HepG2 (cell line): ENCODE measurements around the gene PARP14. TPM values are rescaled to one million over a fixed set of nuclear protein-coding genes. Genes with fewer than 3 reads are reported as not detected.
"Not testable (repeated sequence)": the region's sequence is repeated elsewhere in the genome, so short reads cannot be mapped to it uniquely, and the experiment has no call there.

ENCODE experiments used
- BORCS8-MEF2B ChIP-seq: sonication (generic); formaldehyde crosslinking; IDR thresholded peaks from 2 replicates; pipeline ENCODE4 v1.8.0; 2022; ENCODE audit warnings: mild to moderate bottlenecking, missing genetic modification reagents
- DNMT3B ChIP-seq: conservative IDR thresholded peaks from 2 replicates; pipeline ENCODE4 v1.6.1; 2016; ENCODE audit warnings: missing biosample characterization, control low read depth
- ETV5 ChIP-seq: IDR thresholded peaks from 2 replicates; pipeline ENCODE4 v1.6.1; 2018; ENCODE audit warnings: missing biosample characterization, missing genetic modification reagents, inconsistent platforms, borderline replicate concordance
- FOXJ3 ChIP-seq: sonication (generic); formaldehyde crosslinking; IDR thresholded peaks from 2 replicates; pipeline ENCODE4 v1.4.0; 2020; ENCODE audit warnings: missing genetic modification reagents, mild to moderate bottlenecking, borderline replicate concordance
- FOXP1 ChIP-seq, 2 experiments: fragments of 450-650 bp in 1 of 2; IDR thresholded peaks; 2 replicates each; pipeline ENCODE4 v1.6.1; 2017 to 2018; ENCODE audit warnings: antibody characterized with exemption in 1 of 2
- KLF16 ChIP-seq, 2 experiments: sonication (generic) in 1 of 2; formaldehyde crosslinking in 1 of 2; IDR thresholded peaks; 2 replicates each; pipeline versions ENCODE4 v1.6.1 to v1.8.0; 2016 to 2023; ENCODE audit warnings: missing genetic modification reagents in 2 of 2, missing compliant biosample characterization in 1 of 2
- MAFK ChIP-seq, 2 experiments: IDR thresholded peaks in 1 of 2; conservative IDR thresholded peaks in 1 of 2; 2 replicates each; pipeline ENCODE4 v1.6.1; 2011; ENCODE audit warnings: improper control_type of control experiment in 2 of 2, low read length in 2 of 2
- MAZ ChIP-seq, 2 experiments: sonication (generic) in 1 of 2; formaldehyde crosslinking in 1 of 2; IDR thresholded peaks; 2 replicates each; pipeline versions ENCODE4 v1.5.0 to v1.6.1; 2012 to 2020; ENCODE audit warnings: low read depth in 2 of 2, mild to moderate bottlenecking in 2 of 2, borderline replicate concordance in 1 of 2, improper control_type of control experiment in 1 of 2, low read length in 1 of 2, missing genetic modification reagents in 1 of 2, moderate library complexity in 1 of 2
- RCOR2 ChIP-seq: IDR thresholded peaks from 2 replicates; pipeline ENCODE4 v1.6.1; 2016; ENCODE audit warnings: missing biosample characterization, missing genetic modification reagents
- RFXAP ChIP-seq: sonication (generic); formaldehyde crosslinking; IDR thresholded peaks from 2 replicates; pipeline ENCODE4 v1.4.0; 2020; ENCODE audit warnings: missing genetic modification reagents, borderline replicate concordance
- RXRA ChIP-seq: sonication (generic); formaldehyde crosslinking; IDR thresholded peaks from 2 replicates; pipeline ENCODE4 v1.5.1; 2020; ENCODE audit warnings: missing genetic modification reagents
- SKI ChIP-seq: fragments of 450-650 bp; IDR thresholded peaks from one replicate; pipeline ENCODE4 v1.6.1; 2018; ENCODE audit warnings: mild to moderate bottlenecking; ENCODE audit not compliant: partially characterized antibody
- SMAD3 ChIP-seq: sonication (generic); formaldehyde crosslinking; IDR thresholded peaks from 2 replicates; pipeline ENCODE4 v1.4.0; 2020; ENCODE audit warnings: missing genetic modification reagents
- SP140L ChIP-seq: sonication (generic); formaldehyde crosslinking; IDR thresholded peaks from 2 replicates; pipeline ENCODE4 v1.4.0; 2020; ENCODE audit warnings: missing genetic modification reagents, borderline replicate concordance
- TMF1 ChIP-seq: sonication (generic); formaldehyde crosslinking; IDR thresholded peaks from 2 replicates; pipeline ENCODE4 v1.8.1; 2022; ENCODE audit warnings: low read depth, missing genetic modification reagents
- ZBTB7A ChIP-seq: sonication (generic); formaldehyde crosslinking; IDR thresholded peaks from 2 replicates; pipeline ENCODE4 v1.8.0; 2022; ENCODE audit warnings: mild to moderate bottlenecking, missing genetic modification reagents
- ZC3H13 ChIP-seq: sonication (generic); formaldehyde crosslinking; IDR thresholded peaks from 2 replicates; pipeline ENCODE4 v1.8.1; 2023; ENCODE audit warnings: mild to moderate bottlenecking, missing genetic modification reagents, moderate library complexity
- ZFP1 ChIP-seq: IDR thresholded peaks from 2 replicates; pipeline ENCODE4 v1.6.1; 2016
- ZFP90 ChIP-seq: sonication (generic); formaldehyde crosslinking; IDR thresholded peaks from 2 replicates; pipeline ENCODE4 v1.8.0; 2022; ENCODE audit warnings: missing genetic modification reagents, mild to moderate bottlenecking, inconsistent platforms, borderline replicate concordance
- ZNF256 ChIP-seq: sonication (generic); formaldehyde crosslinking; conservative IDR thresholded peaks from 2 replicates; pipeline ENCODE4 v1.4.0; 2020; ENCODE audit warnings: missing genetic modification reagents
- ZNF317 ChIP-seq: sonication (generic); formaldehyde crosslinking; IDR thresholded peaks from 2 replicates; pipeline ENCODE4 v1.5.0; 2020; ENCODE audit warnings: mild to moderate bottlenecking, missing genetic modification reagents
- ZNF580 ChIP-seq: IDR thresholded peaks from 2 replicates; pipeline ENCODE4 v1.6.1; 2016; ENCODE audit warnings: low read depth, borderline replicate concordance
- polyA plus RNA-seq, 8 experiments: library from polyadenylated mRNA; depleted of rRNA in 3 of 8; stranded (reverse) in 7 of 8; unstranded in 1 of 8; fragments of >200 nt; fragmentation: Illumina TruSeq in 4 of 8; extraction: Trizol in 4 of 8; gene quantifications; 2 replicates each; pipeline versions ENCODE4 v1.2.1 to v1.2.3, GENCODE V29; 2011 to 2016; ENCODE audit warnings: low read depth in 4 of 8, missing spikeins in 1 of 8, mixed read lengths in 1 of 8; ENCODE audit not compliant: insufficient read depth in 1 of 8
- total RNA-seq, 5 experiments: library from RNA; depleted of rRNA; stranded (reverse); fragments of >200 nt; fragmentation: Illumina TruSeq; extraction: Trizol; gene quantifications; 2 replicates each; pipeline ENCODE4 v1.2.3, GENCODE V29; 2016; ENCODE audit warnings: low read depth in 1 of 5
- TF ChIP-seq, protein P1 (sequence below): sonication (generic); formaldehyde crosslinking; IDR thresholded peaks from 2 replicates; pipeline ENCODE4 v1.9.0; 2022; ENCODE audit warnings: missing genetic modification reagents, mild to moderate bottlenecking, borderline replicate concordance
- TF ChIP-seq, protein P2 (sequence below): IDR thresholded peaks from 2 replicates; pipeline ENCODE4 v1.6.1; 2016

The PARP14 gene
- total and polyA plus RNA-seq, 2 of the 13 experiments (the other 11 are each of a cell fraction or from before 2014, with no cell fraction given) = 9.0 to 19.1 TPM

- not testable (repeated sequence) for TF ChIP-seq MAZ (IDR thresholded peaks at IDR 0.05; ENCODE audit: borderline replicate concordance, low read depth, low read length)
- peak; percentile 90 for TF ChIP-seq MAZ (CRISPR knock-in tag; IDR thresholded peaks at IDR 0.05; ENCODE audit: low read depth)
- TF ChIP-seq KLF16 (CRISPR knock-in tag; IDR thresholded peaks at IDR 0.05) = peak in 1 of 2 experiments; percentile 98; a peak in 2 of 4 replicates
- TF ChIP-seq ETV5 (CRISPR knock-in tag) = peak; percentile 62; the same call in 1 of the 2 replicates
- 0 out of 2 replicates have a peak, but pooled peaks have one; percentile 40 for TF ChIP-seq RFXAP (CRISPR knock-in tag)
- peak; percentile 85; the same call in 1 of the 2 replicates for TF ChIP-seq BORCS8-MEF2B (CRISPR knock-in tag)
- peak; percentile 98 for TF ChIP-seq FOXJ3 (CRISPR knock-in tag)
- TF ChIP-seq SKI = peak; percentile 98
- peak; percentile 54; the same call in 1 of the 2 replicates for TF ChIP-seq ZNF580 (CRISPR knock-in tag)
- TF ChIP-seq ZC3H13 = peak; percentile 56; the same call in 1 of the 2 replicates
- peak; percentile 68; the same call in 1 of the 2 replicates for TF ChIP-seq ZNF317
- TF ChIP-seq ZNF256 (CRISPR knock-in tag) = 0 out of 2 replicates have a peak, but pooled peaks have one; percentile 53
- TF ChIP-seq FOXP1 (IDR thresholded peaks at IDR 0.05) = peak; percentile 89
- TF ChIP-seq FOXP1 (CRISPR knock-in tag; IDR thresholded peaks at IDR 0.05) = peak; percentile 98
- TF ChIP-seq ZFP1 (CRISPR knock-in tag) = peak; percentile 86; the same call in 1 of the 2 replicates
- peak; percentile 62; the same call in 1 of the 2 replicates for TF ChIP-seq ZBTB7A (CRISPR knock-in tag)
- peak; percentile 65; the same call in 1 of the 2 replicates for TF ChIP-seq ZFP90 (CRISPR knock-in tag)
- TF ChIP-seq SMAD3 (CRISPR knock-in tag) = peak; percentile 97
- peak; percentile 66 for TF ChIP-seq RXRA (CRISPR knock-in tag)
- TF ChIP-seq, protein P1, sequence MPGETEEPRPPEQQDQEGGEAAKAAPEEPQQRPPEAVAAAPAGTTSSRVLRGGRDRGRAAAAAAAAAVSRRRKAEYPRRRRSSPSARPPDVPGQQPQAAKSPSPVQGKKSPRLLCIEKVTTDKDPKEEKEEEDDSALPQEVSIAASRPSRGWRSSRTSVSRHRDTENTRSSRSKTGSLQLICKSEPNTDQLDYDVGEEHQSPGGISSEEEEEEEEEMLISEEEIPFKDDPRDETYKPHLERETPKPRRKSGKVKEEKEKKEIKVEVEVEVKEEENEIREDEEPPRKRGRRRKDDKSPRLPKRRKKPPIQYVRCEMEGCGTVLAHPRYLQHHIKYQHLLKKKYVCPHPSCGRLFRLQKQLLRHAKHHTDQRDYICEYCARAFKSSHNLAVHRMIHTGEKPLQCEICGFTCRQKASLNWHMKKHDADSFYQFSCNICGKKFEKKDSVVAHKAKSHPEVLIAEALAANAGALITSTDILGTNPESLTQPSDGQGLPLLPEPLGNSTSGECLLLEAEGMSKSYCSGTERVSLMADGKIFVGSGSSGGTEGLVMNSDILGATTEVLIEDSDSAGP (CRISPR knock-in tag) = peak; percentile 71
- TF ChIP-seq, protein P2, sequence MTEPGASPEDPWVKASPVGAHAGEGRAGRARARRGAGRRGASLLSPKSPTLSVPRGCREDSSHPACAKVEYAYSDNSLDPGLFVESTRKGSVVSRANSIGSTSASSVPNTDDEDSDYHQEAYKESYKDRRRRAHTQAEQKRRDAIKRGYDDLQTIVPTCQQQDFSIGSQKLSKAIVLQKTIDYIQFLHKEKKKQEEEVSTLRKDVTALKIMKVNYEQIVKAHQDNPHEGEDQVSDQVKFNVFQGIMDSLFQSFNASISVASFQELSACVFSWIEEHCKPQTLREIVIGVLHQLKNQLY (CRISPR knock-in tag) = peak; percentile 90
- TF ChIP-seq TMF1 = peak; percentile 94; the same call in 1 of the 2 replicates
- peak; percentile 82 to 83 for TF ChIP-seq MAFK (conservative IDR thresholded peaks at IDR 0.05 in 1 of 2, IDR thresholded peaks at IDR 0.05 in 1 of 2; ENCODE audit: low read length in 2 of 2)
- TF ChIP-seq DNMT3B (CRISPR knock-in tag) = peak; percentile 69; the same call in 1 of the 2 replicates
- TF ChIP-seq RCOR2 (CRISPR knock-in tag) = peak; percentile 96
- TF ChIP-seq SP140L (CRISPR knock-in tag) = 0 out of 2 replicates have a peak, but pooled peaks have one; percentile 32
These were observed 29.3 kb upstream of the PARP14 start (continued) for GRCh38 chr3:122651233-122651907.
